Measurements from ENCODE around the gene EEF2. TPM values are rescaled to one million over a fixed set of nuclear protein-coding genes. Genes with fewer than 3 reads are reported as not detected.

EEF2 gene
- total and polyA plus RNA-seq, 2 of the 4 experiments (the other 2 are of a cell fraction) = 1,505 to 2,161 TPM

DNA sequence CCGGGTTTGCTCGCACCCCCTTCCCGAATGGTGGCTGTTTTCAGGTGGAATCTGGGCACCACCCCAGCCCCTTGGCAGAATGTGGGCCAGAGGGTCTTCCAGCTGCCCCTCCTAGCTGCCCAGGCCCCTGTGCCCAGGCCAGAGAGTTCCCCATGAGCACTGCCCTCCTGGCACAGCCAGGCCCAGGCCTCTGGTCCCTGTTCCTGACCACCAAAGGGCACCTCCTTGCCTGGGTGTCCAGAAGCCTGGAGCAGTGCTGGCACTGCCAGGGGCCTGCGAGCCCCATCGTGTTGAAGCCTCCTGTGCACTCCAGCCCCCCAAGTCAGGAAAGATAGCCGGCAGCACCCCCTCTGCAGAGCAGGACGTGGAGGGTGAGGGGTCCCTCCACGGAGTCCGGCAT lies 45.7 kb upstream of the EEF2 start:
- Histone ChIP-seq H3K9ac (ENCODE audit: low read depth, low read length) (no peak overlapping the region), H3K27me3 (ENCODE audit: control insufficient read depth, insufficient read depth, low read length) (no peaks in the 10 kb centered on the region), H3K18ac (ENCODE audit: low read depth, low read length) (no peak overlapping the region), H4K20me1 (ENCODE audit: insufficient read depth, low read length) (peaks cover 18% of the 10 kb centered on the region), H3K4me1 (ENCODE audit: control insufficient read depth, insufficient read depth, low read length) (no peaks in the 10 kb centered on the region), H3K9me3 (ENCODE audit: control insufficient read depth, insufficient read depth, low read length) (no peaks in the 10 kb centered on the region), H2AFZ (replicated peaks; ENCODE audit: low read length, poor library complexity) (no peak overlapping the region), H3K36me3 (ENCODE audit: control insufficient read depth, insufficient read depth, low read length) (peaks cover 62% of the 10 kb centered on the region), H4K91ac (ENCODE audit: insufficient read depth, low read depth, low read length) (no peak overlapping the region), H3K79me1 (ENCODE audit: low read depth in 1 of 2, low read length in 2 of 2) (peaks cover 5 to 15% of the 10 kb centered on the region in 2 experiments; a peak in 3 of 4 replicates), H2AK9ac (replicated peaks; ENCODE audit: low read depth, low read length, poor library complexity) (no peak overlapping the region), H3K9me1 (ENCODE audit: insufficient read depth, low read length) (peaks cover 8% of the 10 kb centered on the region; the same call in 1 of the 2 replicates), H3K23ac (ENCODE audit: low read depth, low read length) (no peak overlapping the region), H4K5ac (ENCODE audit: low read depth, low read length) (no peak overlapping the region), H3K56ac (ENCODE audit: extremely low read depth, insufficient read depth, low read length) (no peak overlapping the region), H3K4me3 (ENCODE audit: insufficient read depth, low read depth, low read length) (no peak overlapping the region), H3K27ac (ENCODE audit: insufficient read depth, low read length) (no peak overlapping the region), H2BK120ac (ENCODE audit: low read depth, low read length) (no peak overlapping the region), H2BK15ac (ENCODE audit: low read depth, low read length) (no peak overlapping the region), H3K14ac (replicated peaks; ENCODE audit: low read depth, low read length) (no peak overlapping the region), H4K8ac (ENCODE audit: low read depth in 2 of 2, low read length in 2 of 2) (no peak overlapping the region), H2BK20ac (ENCODE audit: low read depth, low read length) (no peak overlapping the region), H3K4ac (ENCODE audit: low read depth, low read length) (no peak overlapping the region), H2BK5ac (ENCODE audit: low read depth, low read length, poor library complexity, severe bottlenecking) (no peak overlapping the region), H3K4me2 (ENCODE audit: low read depth, low read length) (no peak overlapping the region), H2AK5ac (ENCODE audit: low read depth, low read length) (no peak overlapping the region)
- in situ Hi-C loops (cut with MboI; ENCODE audit: low sequenced_read_pairs) (no loop called here), dilution Hi-C loops (cut with HindIII; ENCODE audit: low sequenced_read_pairs, unreplicated experiment) (no loop called here), intact Hi-C loops (cut with micrococcal nuclease) (no loop called here)
- no peak for ATAC-seq (ENCODE audit: low read depth)
- POLR2A ChIA-PET (ENCODE audit: unreplicated experiment) = no interaction called here
- no TSS peak for BruUV-seq (replicated peaks)
- WGBS, 2 experiments (ENCODE audit: extremely low coverage in 2 of 2, insufficient read length in 1 of 2) = 91% methylated on average over 9 of the region's 9 CpGs; no CpG with 5 or more reads in 1 of the 2 experiments
- CTCF ChIA-PET = no interaction called here
- TF ChIP-seq RFX5 (IDR thresholded peaks at IDR 0.05; ENCODE audit: low read depth, low read length) = no peak
- TF ChIP-seq RAD21 (IDR thresholded peaks at IDR 0.05; ENCODE audit: low read length) = no peak
- TF ChIP-seq, protein P1, sequence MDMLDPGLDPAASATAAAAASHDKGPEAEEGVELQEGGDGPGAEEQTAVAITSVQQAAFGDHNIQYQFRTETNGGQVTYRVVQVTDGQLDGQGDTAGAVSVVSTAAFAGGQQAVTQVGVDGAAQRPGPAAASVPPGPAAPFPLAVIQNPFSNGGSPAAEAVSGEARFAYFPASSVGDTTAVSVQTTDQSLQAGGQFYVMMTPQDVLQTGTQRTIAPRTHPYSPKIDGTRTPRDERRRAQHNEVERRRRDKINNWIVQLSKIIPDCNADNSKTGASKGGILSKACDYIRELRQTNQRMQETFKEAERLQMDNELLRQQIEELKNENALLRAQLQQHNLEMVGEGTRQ (IDR thresholded peaks at IDR 0.05; ENCODE audit: low read depth, low read length) = no peak
- no peak for TF ChIP-seq MAZ (IDR thresholded peaks at IDR 0.05; ENCODE audit: borderline replicate concordance, low read depth, low read length)
- no peak for DNase-seq
